NCI-H446 treated with DMSO at 0.1 percent for 48 hours (cell line): ENCODE results near the gene ZFHX3.

Source experiments
- DNase-seq: peaks from one replicate; lab custom pipeline; 2025; lab: John Stamatoyannopoulos, UW

Gene ZFHX3

GRCh38 chr16:72901000-72901627, 146.8 kb downstream of the ZFHX3 start:
- DNase-seq, result no peak

DNA sequence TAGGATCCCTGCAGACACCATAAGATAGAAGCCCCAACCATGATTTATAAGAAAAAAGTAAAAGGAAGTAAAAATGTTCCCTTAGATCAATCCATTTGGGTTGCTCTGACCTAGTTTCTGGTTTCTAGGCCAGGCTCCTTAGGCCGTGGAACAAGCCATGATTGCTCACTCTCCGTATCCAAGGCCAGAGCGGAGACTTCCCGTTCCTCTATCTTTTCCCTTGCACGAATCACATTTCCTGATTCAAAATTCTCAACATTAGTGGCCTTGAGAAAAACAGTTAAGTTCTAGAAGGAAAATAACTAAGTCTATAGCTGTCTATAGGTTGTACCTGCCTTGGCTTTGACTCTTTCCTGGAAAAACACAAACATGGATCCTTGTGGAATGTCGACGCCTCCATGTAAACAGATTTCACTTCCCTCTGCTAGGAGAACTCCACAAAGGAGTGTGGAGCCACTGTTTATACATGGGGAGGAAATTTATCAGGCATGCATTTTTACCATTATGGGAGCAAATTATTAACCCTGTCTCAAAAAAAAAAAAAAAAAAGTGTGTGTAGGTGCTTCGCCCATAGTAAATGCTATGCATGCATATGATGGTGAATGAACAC, 149.6 kb downstream of the ZFHX3 start:
- no peak for DNase-seq

- DNase-seq, result no peak
Observed at GRCh38 chr16:72897707-72898106, 150.2 kb downstream of the ZFHX3 start.

GRCh38 chr16:72896485-72897118, 151.3 kb downstream of the ZFHX3 start:
- DNase-seq, result no peak

- no peak for DNase-seq
Observed at GRCh38 chr16:72895951-72896350, 152.0 kb downstream of the ZFHX3 start.

GRCh38 chr16:72894293-72895151, 153.4 kb downstream of the ZFHX3 start:
- DNase-seq, result no peak

DNA sequence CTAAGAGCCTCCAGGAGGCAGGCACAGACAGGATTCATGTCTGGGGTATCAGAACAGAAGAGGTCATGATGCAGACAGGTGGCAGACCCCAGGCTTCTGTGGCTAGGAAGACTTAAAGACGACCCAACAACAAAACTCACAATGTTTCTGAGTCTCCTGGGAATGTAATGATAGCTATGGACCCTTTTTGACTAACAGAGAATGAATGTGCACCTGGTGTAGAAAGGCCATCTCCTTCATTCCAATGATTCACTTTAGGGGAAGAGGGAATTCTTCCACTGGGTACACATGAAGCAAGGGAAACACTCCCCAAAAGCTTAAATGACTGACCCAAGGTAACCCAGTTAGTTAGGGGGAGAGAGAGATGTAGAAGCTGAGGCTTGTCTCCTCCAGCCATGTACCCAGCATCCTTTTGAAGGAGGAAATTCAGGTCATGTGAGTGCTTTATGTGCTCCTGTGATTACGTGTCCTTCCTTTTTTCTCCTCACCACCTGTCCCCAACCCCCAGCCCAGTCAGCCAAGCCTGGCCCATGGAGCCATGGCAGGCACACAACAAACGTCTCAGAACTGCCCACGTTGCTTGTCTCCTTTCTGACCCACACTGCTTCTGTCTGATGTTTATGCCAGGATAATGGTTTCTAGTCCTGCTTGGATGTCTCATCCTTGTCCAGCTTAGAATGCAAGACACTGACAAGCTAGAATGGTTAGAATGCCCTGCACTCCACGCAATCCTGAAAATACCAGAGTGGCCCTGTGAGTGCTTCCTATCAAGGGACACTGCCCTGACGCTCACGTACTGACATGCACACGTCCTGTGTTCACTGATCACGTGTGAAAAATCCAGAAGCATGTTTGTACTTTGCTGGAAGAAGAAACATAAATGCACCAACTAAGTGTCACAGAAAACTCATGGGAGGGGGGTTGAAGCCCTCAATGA, 156.4 kb downstream of the ZFHX3 start:
- DNase-seq, result no peak

DNA sequence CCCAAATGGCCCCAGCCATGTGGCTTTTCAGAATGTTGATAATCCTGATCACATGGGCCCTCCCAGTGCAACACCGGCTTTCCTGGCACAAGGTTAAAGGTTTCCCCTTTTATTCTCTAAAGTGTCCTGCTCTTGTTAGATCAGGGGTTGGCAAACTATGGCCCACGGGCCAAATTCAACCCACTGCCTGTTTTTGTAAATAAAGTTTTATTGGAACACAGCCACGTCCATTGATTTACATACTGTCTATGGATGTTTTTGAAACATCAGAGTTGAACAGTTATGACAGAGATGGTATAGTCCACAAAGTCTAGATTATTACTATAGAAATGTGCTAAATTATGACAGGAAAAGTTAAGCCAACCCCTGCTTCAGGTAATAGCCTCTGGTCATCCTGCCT, 157.3 kb downstream of the ZFHX3 start:
- DNase-seq, result no peak

DNA sequence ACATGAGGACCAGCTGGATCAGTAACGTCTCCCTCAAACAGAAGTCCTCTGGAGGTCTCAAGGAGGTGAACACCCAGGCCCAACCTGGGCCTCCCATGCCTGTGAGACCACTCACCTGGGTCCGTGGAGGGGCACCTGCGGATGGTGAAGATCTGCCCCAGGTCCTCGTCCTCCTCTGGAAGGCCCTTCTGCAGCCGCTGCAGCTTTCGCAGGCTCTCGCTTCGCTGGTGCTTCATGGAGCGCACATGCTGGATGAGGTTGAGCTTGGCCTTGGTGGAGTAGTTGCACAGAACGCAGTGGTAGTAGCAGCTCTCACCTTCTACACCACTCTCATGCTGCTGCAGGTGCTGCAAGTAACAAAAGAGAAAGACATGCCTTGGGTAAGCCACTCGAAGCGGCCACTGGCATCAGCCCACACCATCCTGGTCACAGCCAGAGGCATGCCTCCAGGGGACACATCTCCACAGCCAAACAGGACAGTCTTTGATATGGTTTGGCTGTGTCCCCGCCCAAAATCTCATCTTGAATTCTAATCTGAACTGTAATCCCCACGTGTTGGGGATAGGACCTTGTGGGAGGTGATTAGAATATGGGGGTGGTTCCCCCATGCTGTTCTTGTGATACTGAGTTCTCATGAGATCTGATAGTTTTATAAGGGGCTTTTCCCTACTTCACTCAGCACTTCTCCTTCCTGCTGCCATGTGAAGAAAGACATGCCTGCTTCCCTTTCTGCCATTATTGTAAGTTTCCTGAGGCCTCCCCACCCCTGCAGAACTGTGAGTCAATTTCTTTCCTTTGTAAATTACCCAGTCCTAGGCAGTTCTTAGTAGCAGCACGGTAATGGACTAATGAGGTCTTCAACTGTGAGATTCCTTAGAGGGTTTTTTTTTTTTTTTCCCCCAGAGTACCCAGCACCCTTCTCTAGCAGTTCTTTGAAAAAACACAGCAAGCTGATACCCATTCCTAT, 158.0 kb downstream of the ZFHX3 start:
- DNase-seq, result no peak

GRCh38 chr16:72887537-72887936, 160.4 kb downstream of the ZFHX3 start:
- DNase-seq, result no peak

DNA sequence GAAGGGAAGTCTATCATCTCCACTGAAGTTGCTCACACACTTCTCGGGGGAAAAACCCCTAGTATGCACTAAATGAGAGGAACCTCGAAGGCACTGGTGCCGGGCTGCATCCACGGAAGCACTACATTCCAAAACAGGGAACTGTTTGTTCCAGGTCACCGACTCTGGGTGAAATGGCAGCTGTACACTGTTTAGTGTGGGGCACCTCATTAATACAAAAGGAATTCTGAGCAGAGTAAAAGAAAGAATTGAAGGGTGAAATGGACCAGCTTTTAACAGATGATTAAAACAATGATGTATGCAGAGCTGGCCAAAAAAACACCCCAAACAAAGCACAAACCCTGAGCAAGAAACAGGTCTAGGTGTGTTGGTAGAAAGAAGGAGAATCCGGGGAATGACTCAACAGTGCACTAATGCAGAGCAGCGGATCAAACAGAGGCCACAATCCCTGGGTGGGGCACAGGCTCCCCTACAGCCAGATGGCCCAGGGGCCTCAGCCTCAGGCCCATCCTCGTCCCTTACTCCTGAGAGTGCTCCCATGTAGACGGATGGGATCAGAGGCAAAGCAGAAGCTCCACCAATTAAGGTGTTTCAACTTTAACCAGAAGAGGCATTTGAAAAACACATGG, 161.5 kb downstream of the ZFHX3 start:
- DNase-seq, result no peak

DNA sequence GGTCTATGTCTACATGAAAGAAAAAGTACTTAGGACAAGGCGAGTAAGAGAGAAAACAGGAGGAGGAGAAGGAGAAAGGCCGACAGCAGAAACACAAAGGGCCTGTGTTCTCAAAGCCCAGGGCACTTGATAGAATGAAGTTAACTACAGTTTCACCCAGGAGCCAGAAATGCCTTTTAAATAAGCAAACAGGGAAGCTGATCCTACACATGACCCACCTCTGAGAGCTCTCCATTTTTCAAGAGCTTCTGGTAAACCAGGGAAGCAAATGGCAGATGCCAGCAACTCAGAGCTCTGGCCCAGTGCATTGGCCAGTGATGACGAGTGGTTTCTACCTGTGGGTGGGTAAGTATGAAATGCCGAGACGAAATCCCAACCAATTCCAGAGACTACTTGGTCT, 163.4 kb downstream of the ZFHX3 start:
- DNase-seq, result no peak

- no peak for DNase-seq
Observed at GRCh38 chr16:72884037-72884436, 163.9 kb downstream of the ZFHX3 start.

DNA sequence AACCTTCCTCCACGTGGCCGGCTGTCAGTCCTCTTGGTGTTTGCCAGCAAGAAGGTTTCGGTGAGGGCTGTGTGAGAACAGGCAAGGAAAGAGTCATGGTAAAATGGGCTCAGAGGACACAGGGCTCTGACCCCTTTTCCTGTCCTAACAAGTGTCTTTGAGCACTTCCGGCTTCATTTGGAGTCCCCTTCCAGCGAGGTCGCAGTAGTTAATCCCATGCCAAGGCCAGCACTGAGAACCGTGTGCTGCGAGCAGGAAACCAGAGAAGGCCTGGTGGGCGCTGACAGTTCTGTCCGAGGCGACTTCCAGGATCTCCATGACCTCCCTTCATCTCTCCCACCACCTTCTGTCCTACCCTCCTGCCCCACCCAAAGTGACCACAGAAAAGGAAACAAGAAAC, 168.1 kb downstream of the ZFHX3 start:
- no peak for DNase-seq

DNA sequence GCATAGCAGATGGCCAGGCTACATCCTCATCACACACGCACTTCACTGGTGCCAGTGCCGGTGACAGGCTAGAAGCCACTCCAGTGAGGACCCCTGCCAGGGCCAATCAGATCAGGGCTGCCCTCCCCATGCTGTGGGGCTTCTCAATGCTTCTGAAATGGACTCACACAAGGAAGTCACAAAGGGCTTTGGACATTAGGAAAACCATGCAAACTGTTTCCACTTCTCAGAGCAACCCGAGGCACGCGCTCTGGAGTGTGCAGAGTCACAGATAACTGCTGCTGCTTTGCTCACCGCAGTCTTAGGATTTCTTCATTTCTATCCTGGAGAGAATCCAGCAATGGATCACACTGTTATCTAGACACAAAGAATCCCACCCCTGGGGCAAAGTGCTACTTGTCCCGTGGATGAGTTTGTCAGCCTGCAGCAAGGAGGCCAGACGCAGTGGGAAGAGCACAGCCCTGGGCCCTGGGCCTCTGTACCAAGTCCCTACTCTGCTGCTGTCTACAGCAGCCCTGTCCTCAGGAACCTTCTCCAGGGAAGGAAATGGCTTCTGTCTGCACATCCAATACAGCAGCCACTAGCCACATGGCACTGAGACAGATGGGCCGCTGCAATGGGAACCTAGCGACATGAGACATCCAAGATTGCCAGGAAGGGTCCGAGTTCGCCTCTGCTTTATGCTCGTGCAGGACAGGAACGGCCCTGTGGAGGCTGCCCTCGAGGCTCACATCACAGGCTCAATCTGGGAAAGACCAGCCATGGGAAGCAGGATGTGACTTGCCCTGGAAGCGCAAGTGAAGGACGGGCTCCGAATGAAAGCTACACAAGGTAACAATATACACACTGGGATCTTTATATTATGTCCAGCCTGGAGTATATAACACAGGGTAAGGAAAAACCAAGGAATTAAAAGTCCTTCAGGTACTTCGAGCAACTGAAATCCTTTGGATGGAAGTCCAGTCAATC, 169.3 kb downstream of the ZFHX3 start:
- no peak for DNase-seq

GRCh38 chr16:72877374-72878028, 170.4 kb downstream of the ZFHX3 start:
- DNase-seq, result no peak

- DNase-seq, result no peak
Observed at GRCh38 chr16:72876981-72877373, 171.0 kb downstream of the ZFHX3 start.

DNA sequence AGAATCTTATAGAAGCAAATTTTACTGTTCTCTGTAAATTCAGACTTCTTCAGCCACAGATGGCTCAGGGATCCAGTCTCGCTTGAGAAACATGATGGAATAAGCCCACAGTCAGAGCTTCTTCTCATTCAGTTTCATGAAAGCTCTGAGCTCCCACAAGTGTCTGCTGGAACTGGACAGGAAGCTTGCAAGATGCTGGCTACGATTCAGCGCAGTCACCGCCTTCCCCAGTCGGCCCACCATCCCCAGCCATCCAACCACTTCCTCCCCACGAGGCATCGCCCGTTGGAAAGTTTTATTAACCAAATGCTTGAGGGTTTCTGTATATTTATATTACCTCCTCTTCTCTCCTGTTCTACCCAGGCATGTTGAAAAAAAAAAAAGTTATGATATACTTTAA, 171.7 kb downstream of the ZFHX3 start:
- DNase-seq, result no peak
